CD4-positive, CD25-positive, alpha-beta regulatory T cell (primary cell): ENCODE measurements around the gene ZNF330. TPM values are rescaled to one million over a fixed set of nuclear protein-coding genes. Genes with fewer than 3 reads are reported as not detected.
A peak's percentile ranks its signal among the peaks of the same experiment; 100 is the strongest.
"Not testable (repeated sequence)": the region's sequence is repeated elsewhere in the genome, so short reads cannot be mapped to it uniquely, and the experiment has no call there.

Source experiments
- ATAC-seq, 2 donors: fragments of 150-1000 bp; cut with Tn5 transposase; one replicate each; pipeline ENCODE4 v1.10.0; 2021; ENCODE audit warnings: low read depth in 2 of 2, moderate number of reproducible peaks in 2 of 2, moderate library complexity in 1 of 2
- DNase-seq, 3 donors: peaks; one replicate each; pipeline versions ENCODE4 v3.0.0 to v3.0.0-alpha.2; 2012 to 2022; ENCODE audit warnings: mixed read lengths in 1 of 3
- H3K27ac ChIP-seq: one replicate; pipeline ENCODE4 v1.7.0; 2013; ENCODE audit warnings: mild to moderate bottlenecking, low read length; ENCODE audit not compliant: insufficient read depth, poor library complexity, severe bottlenecking
- H3K27me3 ChIP-seq: one replicate; pipeline ENCODE4 v1.7.0; 2013; ENCODE audit warnings: low read length; ENCODE audit not compliant: control insufficient read depth, insufficient read depth
- H3K36me3 ChIP-seq: one replicate; pipeline ENCODE4 v1.7.0; 2013; ENCODE audit warnings: mild to moderate bottlenecking, low read length, moderate library complexity; ENCODE audit not compliant: control insufficient read depth, insufficient read depth
- H3K4me1 ChIP-seq: 2 replicates; pipeline ENCODE4 v1.7.0; 2013; ENCODE audit warnings: mild to moderate bottlenecking, low read length; ENCODE audit not compliant: insufficient read depth, control insufficient read depth, poor library complexity, severe bottlenecking
- H3K4me3 ChIP-seq: one replicate; pipeline ENCODE4 v1.7.0; 2013; ENCODE audit warnings: low read depth, mild to moderate bottlenecking, low read length, moderate library complexity
- H3K9me3 ChIP-seq, 2 experiments: 1 replicate in 1 of 2; 2 replicates in 1 of 2; pipeline ENCODE4 v1.7.0; 2013; ENCODE audit warnings: low read length in 2 of 2, mild to moderate bottlenecking in 1 of 2, moderate library complexity in 1 of 2; ENCODE audit not compliant: control insufficient read depth in 2 of 2
- H3K27ac Mint-ChIP-seq, 3 donors: one replicate each; pipeline ENCODE4 v1.8.0; 2020 to 2022; ENCODE audit warnings: mild to moderate bottlenecking in 3 of 3, mixed read lengths in 3 of 3, moderate library complexity in 2 of 3
- H3K27me3 Mint-ChIP-seq: one replicate; pipeline ENCODE4 v1.8.0; 2022; ENCODE audit warnings: mild to moderate bottlenecking, mixed read lengths
- H3K36me3 Mint-ChIP-seq: one replicate; pipeline ENCODE4 v1.8.0; 2020; ENCODE audit warnings: mixed read lengths
- H3K4me1 Mint-ChIP-seq, 4 donors: one replicate each; pipeline ENCODE4 v1.8.0; 2020 to 2022; ENCODE audit warnings: mixed read lengths in 4 of 4, mild to moderate bottlenecking in 1 of 4
- H3K4me3 Mint-ChIP-seq, 4 donors: one replicate each; pipeline ENCODE4 v1.8.0; 2020 to 2022; ENCODE audit warnings: mild to moderate bottlenecking in 4 of 4, mixed read lengths in 4 of 4, moderate library complexity in 3 of 4
- H3K9me3 Mint-ChIP-seq, 7 donors: one replicate each; pipeline ENCODE4 v1.8.0; 2020 to 2022; ENCODE audit warnings: mixed read lengths in 7 of 7, mild to moderate bottlenecking in 3 of 7, moderate library complexity in 2 of 7
- polyA plus RNA-seq, 4 donors: library from polyadenylated mRNA; unstranded; fragments of 300-500 nt; fragmentation: Illumina TruSeq; gene quantifications; one replicate each; pipeline ENCODE4 v1.2.3, GENCODE V29; 2021
- total RNA-seq: library from RNA; stranded (reverse); gene quantifications from one replicate; pipeline ENCODE4 v1.2.3, GENCODE V29; 2022

ZNF330 gene
- total and polyA plus RNA-seq, 5 donors from 2014 or later = 24.3 to 43.3 (median 35.9) TPM

- DNase-seq (no peak), ATAC-seq (no peak)
- H3K4me1 Mint-ChIP-seq = peaks cover 0 to 11% (median 9%) of the 10 kb centered on the region in 4 donors
- Histone ChIP-seq H3K27ac (no peak overlapping the region), H3K4me1 (no peaks in the 10 kb centered on the region), H3K27me3 (peaks cover 8% of the 10 kb centered on the region), H3K36me3 (no peaks in the 10 kb centered on the region), H3K4me3 (no peak overlapping the region), H3K9me3 (no peaks in the 10 kb centered on the region)
- peaks cover 0 to 3% (median 0%) of the 10 kb centered on the region in 7 donors for H3K9me3 Mint-ChIP-seq
- peaks cover 29% of the 10 kb centered on the region for H3K27me3 Mint-ChIP-seq
- peak overlapping the region in 2 of 4 donors; percentile 17 to 47 for H3K4me3 Mint-ChIP-seq
- no peaks in the 10 kb centered on the region for H3K36me3 Mint-ChIP-seq
- no peak overlapping the region for H3K27ac Mint-ChIP-seq
These were observed 4.5 kb upstream of the ZNF330 start for GRCh38 chr4:141216002-141216761.

GRCh38 chr4:141220271-141220670 lies 424 bp upstream of the ZNF330 start:
- ATAC-seq = no peak
- Mint-ChIP-seq H3K36me3 (peaks cover 16% of the 10 kb centered on the region), H3K4me1 (peaks cover 29 to 50% (median 40%) of the 10 kb centered on the region in 4 donors), H3K9me3 (no peaks in the 10 kb centered on the region), H3K27me3 (peaks cover 28% of the 10 kb centered on the region), H3K4me3 (peak overlapping the region; percentile 93 to 98 (median 96)), H3K27ac (peak overlapping the region in 2 of 3 donors; percentile 95 to 96)
- H3K9me3 ChIP-seq = no peaks in the 10 kb centered on the region
- H3K4me1 ChIP-seq = peaks cover 10% of the 10 kb centered on the region
- no peak for DNase-seq
- peaks cover 7% of the 10 kb centered on the region for H3K36me3 ChIP-seq
- peaks cover 8% of the 10 kb centered on the region for H3K27me3 ChIP-seq
- H3K4me3 ChIP-seq = peak overlapping the region; percentile 99
- no peak overlapping the region for H3K27ac ChIP-seq

GRCh38 chr4:141223418-141223817 lies 2.7 kb downstream of the ZNF330 start:
- no peak for DNase-seq
- Histone ChIP-seq H3K4me3 (no peak overlapping the region), H3K9me3 (no peaks in the 10 kb centered on the region), H3K4me1 (peaks cover 10% of the 10 kb centered on the region), H3K36me3 (peaks cover 29% of the 10 kb centered on the region), H3K27me3 (peaks cover 5% of the 10 kb centered on the region), H3K27ac (no peak overlapping the region)
- Mint-ChIP-seq H3K4me3 (peak overlapping the region; percentile 2 to 98 (median 95)), H3K27ac (peak overlapping the region in 2 of 3 donors; percentile 3 to 7), H3K4me1 (peaks cover 31 to 60% (median 46%) of the 10 kb centered on the region in 4 donors), H3K36me3 (peaks cover 40% of the 10 kb centered on the region), H3K27me3 (peaks cover 20% of the 10 kb centered on the region), H3K9me3 (no peaks in the 10 kb centered on the region)
- no peak for ATAC-seq

- H3K4me3 Mint-ChIP-seq, DNase-seq, H3K27ac Mint-ChIP-seq, H3K27me3 ChIP-seq, H3K4me1 ChIP-seq, H3K27ac ChIP-seq, ATAC-seq, H3K27me3 Mint-ChIP-seq, H3K9me3 Mint-ChIP-seq, H3K4me3 ChIP-seq, H3K9me3 ChIP-seq: not testable (repeated sequence)
- Mint-ChIP-seq H3K4me1 (peaks cover 12 to 44% (median 39%) of the 10 kb centered on the region in 4 donors), H3K36me3 (peaks cover 58% of the 10 kb centered on the region)
- H3K36me3 ChIP-seq = peaks cover 65% of the 10 kb centered on the region
These were observed 6.6 kb downstream of the ZNF330 start for GRCh38 chr4:141227280-141227679.

- Mint-ChIP-seq H3K4me1 (peaks cover 0 to 22% (median 19%) of the 10 kb centered on the region in 4 donors), H3K4me3 (no peak overlapping the region), H3K27ac (peak overlapping the region in 1 of 3 donors; percentile 2), H3K36me3 (peaks cover 52% of the 10 kb centered on the region), H3K27me3 (no peaks in the 10 kb centered on the region), H3K9me3 (no peaks in the 10 kb centered on the region)
- Histone ChIP-seq H3K4me1 (no peaks in the 10 kb centered on the region), H3K9me3 (no peaks in the 10 kb centered on the region), H3K27me3 (no peaks in the 10 kb centered on the region), H3K27ac (no peak overlapping the region), H3K4me3 (no peak overlapping the region), H3K36me3 (peaks cover 80% of the 10 kb centered on the region)
- ATAC-seq (no peak), DNase-seq (no peak)
These were observed 8.9 kb downstream of the ZNF330 start for GRCh38 chr4:141229408-141230101.

GRCh38 chr4:141233673-141234072 lies 13.0 kb downstream of the ZNF330 start:
- no peak for ATAC-seq

GRCh38 chr4:141238186-141238585 lies 17.5 kb downstream of the ZNF330 start:
- H3K27ac ChIP-seq = no peak overlapping the region
- peaks cover 23% of the 10 kb centered on the region for H3K36me3 ChIP-seq
- no peaks in the 10 kb centered on the region for H3K9me3 ChIP-seq
- Mint-ChIP-seq H3K4me3 (no peak overlapping the region), H3K27ac (no peak overlapping the region), H3K36me3 (peaks cover 13% of the 10 kb centered on the region), H3K27me3 (no peaks in the 10 kb centered on the region), H3K9me3 (no peaks in the 10 kb centered on the region), H3K4me1 (peaks cover 0 to 3% (median 0%) of the 10 kb centered on the region in 4 donors)
- ATAC-seq (no peak), DNase-seq (no peak)
- H3K4me3 ChIP-seq = no peak overlapping the region
- no peaks in the 10 kb centered on the region for H3K4me1 ChIP-seq
- H3K27me3 ChIP-seq = no peaks in the 10 kb centered on the region

More at GRCh38 chr4:141233673-141234072, 13.0 kb downstream of the ZNF330 start:
- Histone ChIP-seq H3K9me3 (no peaks in the 10 kb centered on the region), H3K27me3 (no peaks in the 10 kb centered on the region), H3K4me3 (no peak overlapping the region), H3K36me3 (peaks cover 65% of the 10 kb centered on the region), H3K27ac (no peak overlapping the region), H3K4me1 (no peaks in the 10 kb centered on the region)
- Mint-ChIP-seq H3K4me3 (no peak overlapping the region), H3K4me1 (peaks cover 0 to 10% (median 3%) of the 10 kb centered on the region in 4 donors), H3K9me3 (no peaks in the 10 kb centered on the region), H3K36me3 (peaks cover 29% of the 10 kb centered on the region), H3K27me3 (no peaks in the 10 kb centered on the region), H3K27ac (no peak overlapping the region)
- DNase-seq = no peak
